ENCODE data around the gene SKIDA1.

SKIDA1 gene

GRCh38 chr10:21507150-21507549, 18.3 kb downstream of the SKIDA1 start:
- Histone ChIP-seq H3K4me3 (ENCODE audit: low read length) (no peak overlapping the region), H3K9me3 (ENCODE audit: control insufficient read depth, low read length) (no peaks in the 10 kb centered on the region), H3K36me3 (ENCODE audit: control insufficient read depth, insufficient read depth, low read length, severe bottlenecking) (no peaks in the 10 kb centered on the region), H3K4me1 (ENCODE audit: control insufficient read depth, insufficient read depth, low read length) (no peaks in the 10 kb centered on the region), H3K27me3 (replicated peaks; ENCODE audit: control insufficient read depth, insufficient read depth, low read length) (no peaks in the 10 kb centered on the region), H3K9ac (ENCODE audit: low read length) (no peak overlapping the region)
- no peak for DNase-seq (ENCODE audit: low read depth)

DNA sequence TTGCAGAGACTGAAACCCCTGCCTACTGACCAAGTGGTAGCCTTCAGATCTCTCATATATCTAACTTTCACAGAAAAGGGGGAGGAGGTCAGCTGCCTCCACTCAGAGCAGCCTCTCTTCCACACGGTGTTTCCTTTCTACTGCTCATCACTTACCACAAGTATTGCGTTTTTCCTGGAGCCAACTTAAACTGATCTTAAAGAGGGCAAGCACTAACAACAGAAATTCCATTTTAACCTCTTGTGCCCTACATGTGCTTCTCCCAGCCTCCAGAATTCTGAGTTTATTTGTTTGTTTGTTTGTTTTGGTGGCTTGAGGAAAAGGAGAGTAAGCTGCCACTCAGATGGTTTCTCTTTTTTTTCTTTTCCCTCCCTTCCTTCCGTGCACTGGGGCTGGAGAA, 19.1 kb downstream of the SKIDA1 start:
- Histone ChIP-seq H3K4me3 (ENCODE audit: low read length) (no peak overlapping the region), H3K36me3 (ENCODE audit: control insufficient read depth, insufficient read depth, low read length, severe bottlenecking) (no peaks in the 10 kb centered on the region), H3K27me3 (replicated peaks; ENCODE audit: control insufficient read depth, insufficient read depth, low read length) (no peaks in the 10 kb centered on the region), H3K4me1 (ENCODE audit: control insufficient read depth, insufficient read depth, low read length) (no peaks in the 10 kb centered on the region), H3K9ac (ENCODE audit: low read length) (no peak overlapping the region), H3K9me3 (ENCODE audit: control insufficient read depth, low read length) (no peaks in the 10 kb centered on the region)
- DNase-seq (ENCODE audit: low read depth), result no peak

DNA sequence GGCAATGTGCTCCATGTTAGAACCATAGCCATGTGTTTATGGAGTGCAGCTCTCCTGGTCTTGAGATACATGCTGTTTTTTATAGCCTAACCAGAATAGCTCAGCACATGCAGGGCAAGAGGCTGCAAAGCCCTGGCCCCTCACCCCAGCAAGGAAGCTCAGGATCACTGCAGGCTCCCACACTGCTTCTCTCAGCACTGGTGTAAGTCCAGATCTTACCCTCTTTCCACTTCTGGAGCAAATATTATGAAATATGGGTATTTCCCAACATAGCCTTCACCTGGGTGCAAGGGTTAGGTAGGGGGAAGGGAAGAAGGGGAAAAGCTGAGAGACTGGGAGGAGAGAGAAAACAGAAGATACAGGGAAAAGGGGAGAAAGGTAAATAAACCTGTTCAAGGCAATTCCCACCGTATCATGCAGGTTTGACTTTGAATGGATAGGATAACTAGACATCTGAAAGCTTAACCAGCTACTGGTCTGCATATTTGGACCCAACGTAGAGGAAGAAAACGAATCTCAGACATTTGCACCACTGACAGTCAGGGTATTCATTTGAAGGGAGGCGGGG, 19.7 kb downstream of the SKIDA1 start:
- no peaks in the 10 kb centered on the region for H3K36me3 ChIP-seq (ENCODE audit: control insufficient read depth, insufficient read depth, low read length, severe bottlenecking)
- H3K27me3 ChIP-seq (replicated peaks; ENCODE audit: control insufficient read depth, insufficient read depth, low read length), result no peaks in the 10 kb centered on the region
- no peak for DNase-seq (ENCODE audit: low read depth)
- H3K4me1 ChIP-seq (ENCODE audit: control insufficient read depth, insufficient read depth, low read length), result no peaks in the 10 kb centered on the region
- no peaks in the 10 kb centered on the region for H3K9me3 ChIP-seq (ENCODE audit: control insufficient read depth, low read length)
- H3K4me3 ChIP-seq (ENCODE audit: low read length), result no peak overlapping the region
- no peak overlapping the region for H3K9ac ChIP-seq (ENCODE audit: low read length)

- H3K9me3 ChIP-seq (ENCODE audit: control insufficient read depth, low read length), result no peaks in the 10 kb centered on the region
- H3K4me1 ChIP-seq (ENCODE audit: control insufficient read depth, insufficient read depth, low read length), result no peaks in the 10 kb centered on the region
- no peak overlapping the region for H3K4me3 ChIP-seq (ENCODE audit: low read length)
- DNase-seq (ENCODE audit: low read depth), result no peak
- no peaks in the 10 kb centered on the region for H3K27me3 ChIP-seq (replicated peaks; ENCODE audit: control insufficient read depth, insufficient read depth, low read length)
- no peaks in the 10 kb centered on the region for H3K36me3 ChIP-seq (ENCODE audit: control insufficient read depth, insufficient read depth, low read length, severe bottlenecking)
- H3K9ac ChIP-seq (ENCODE audit: low read length), result no peak overlapping the region
Observed at GRCh38 chr10:21503542-21503941, 21.9 kb downstream of the SKIDA1 start.

DNA sequence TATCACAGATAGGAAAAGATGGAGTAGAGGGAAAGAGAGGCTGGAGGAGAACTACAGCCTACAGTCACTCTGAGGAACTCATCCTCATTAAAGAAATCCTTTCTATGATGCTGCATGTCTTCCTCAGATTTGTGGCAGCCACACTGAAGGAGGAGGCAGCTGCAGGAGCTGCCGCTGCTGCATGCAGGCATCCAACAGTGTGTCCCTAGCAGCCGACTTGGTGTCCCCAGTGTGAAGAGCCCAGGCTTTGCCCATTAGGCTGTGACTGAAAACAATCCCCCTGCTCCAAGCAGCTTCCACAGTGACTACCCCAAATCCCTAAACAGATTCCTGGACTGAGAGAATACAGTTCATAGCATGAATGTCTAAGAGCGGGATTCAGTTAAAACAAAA, 23.1 kb downstream of the SKIDA1 start:
- H3K9me3 ChIP-seq (ENCODE audit: control insufficient read depth, low read length), result no peaks in the 10 kb centered on the region
- H3K27me3 ChIP-seq (replicated peaks; ENCODE audit: control insufficient read depth, insufficient read depth, low read length), result no peaks in the 10 kb centered on the region
- no peaks in the 10 kb centered on the region for H3K36me3 ChIP-seq (ENCODE audit: control insufficient read depth, insufficient read depth, low read length, severe bottlenecking)
- H3K4me3 ChIP-seq (ENCODE audit: low read length), result no peak overlapping the region
- H3K9ac ChIP-seq (ENCODE audit: low read length), result no peak overlapping the region
- no peaks in the 10 kb centered on the region for H3K4me1 ChIP-seq (ENCODE audit: control insufficient read depth, insufficient read depth, low read length)
- DNase-seq (ENCODE audit: low read depth), result no peak

DNA sequence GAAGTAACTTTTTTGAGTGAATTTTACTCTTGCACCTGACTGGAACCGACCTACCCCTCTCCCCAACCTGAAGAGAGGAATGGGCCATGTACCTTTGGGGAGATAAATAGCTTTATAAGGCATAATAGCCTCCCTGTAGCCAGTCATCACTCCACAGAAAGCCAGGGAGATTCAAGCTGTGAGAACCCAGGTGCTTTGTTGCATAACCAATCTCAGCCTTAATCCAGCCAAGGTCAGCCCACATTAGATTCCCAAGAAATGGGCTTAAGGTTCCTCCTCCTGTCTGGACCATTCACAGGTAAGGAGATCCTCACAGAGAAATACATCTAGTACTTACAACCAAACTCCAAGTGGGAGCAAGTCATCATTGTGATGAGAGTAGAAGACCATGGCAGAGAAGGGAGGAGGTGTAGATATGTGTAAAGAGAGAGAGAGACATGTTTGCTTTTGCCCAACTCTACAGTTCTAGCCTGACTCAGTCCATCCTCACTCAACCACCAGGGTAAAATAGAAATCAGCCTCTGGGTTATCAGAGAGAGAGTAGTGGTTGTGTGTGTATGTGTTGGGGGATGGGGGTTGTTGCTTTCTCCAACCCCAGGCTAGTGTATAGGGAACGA, 23.6 kb downstream of the SKIDA1 start:
- no peaks in the 10 kb centered on the region for H3K9me3 ChIP-seq (ENCODE audit: control insufficient read depth, low read length)
- H3K27me3 ChIP-seq (replicated peaks; ENCODE audit: control insufficient read depth, insufficient read depth, low read length), result no peaks in the 10 kb centered on the region
- H3K9ac ChIP-seq (ENCODE audit: low read length), result no peak overlapping the region
- no peak overlapping the region for H3K4me3 ChIP-seq (ENCODE audit: low read length)
- no peak for DNase-seq (ENCODE audit: low read depth)
- H3K36me3 ChIP-seq (ENCODE audit: control insufficient read depth, insufficient read depth, low read length, severe bottlenecking), result no peaks in the 10 kb centered on the region
- H3K4me1 ChIP-seq (ENCODE audit: control insufficient read depth, insufficient read depth, low read length), result no peaks in the 10 kb centered on the region

DNA sequence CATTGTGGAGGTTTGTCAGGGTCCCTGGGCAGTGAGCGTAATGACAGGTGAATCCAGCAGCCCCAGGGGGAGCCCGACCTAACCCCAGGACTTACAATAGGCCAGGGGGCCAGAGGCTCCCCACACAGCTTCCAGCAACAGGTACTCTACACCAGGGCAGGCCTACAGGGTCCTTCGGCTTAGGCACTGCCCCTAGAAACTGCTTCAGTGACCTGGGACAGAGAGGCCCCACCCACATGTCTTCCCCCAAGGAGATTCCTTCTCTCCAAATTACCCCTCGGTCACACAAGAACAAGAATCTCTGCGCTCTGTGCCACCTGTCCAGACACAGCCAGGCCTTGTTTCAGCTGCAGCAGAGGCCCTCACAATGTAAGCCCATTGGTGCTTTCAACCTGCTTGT, 24.4 kb downstream of the SKIDA1 start:
- no peak overlapping the region for H3K4me3 ChIP-seq (ENCODE audit: low read length)
- H3K27me3 ChIP-seq (replicated peaks; ENCODE audit: control insufficient read depth, insufficient read depth, low read length), result no peaks in the 10 kb centered on the region
- H3K9ac ChIP-seq (ENCODE audit: low read length), result no peak overlapping the region
- H3K9me3 ChIP-seq (ENCODE audit: control insufficient read depth, low read length), result no peaks in the 10 kb centered on the region
- no peaks in the 10 kb centered on the region for H3K36me3 ChIP-seq (ENCODE audit: control insufficient read depth, insufficient read depth, low read length, severe bottlenecking)
- H3K4me1 ChIP-seq (ENCODE audit: control insufficient read depth, insufficient read depth, low read length), result no peaks in the 10 kb centered on the region
- DNase-seq (ENCODE audit: low read depth), result no peak

GRCh38 chr10:21500578-21500910, 24.9 kb downstream of the SKIDA1 start:
- Histone ChIP-seq H3K4me3 (ENCODE audit: low read length) (no peak overlapping the region), H3K9me3 (ENCODE audit: control insufficient read depth, low read length) (no peaks in the 10 kb centered on the region), H3K4me1 (ENCODE audit: control insufficient read depth, insufficient read depth, low read length) (no peaks in the 10 kb centered on the region), H3K36me3 (ENCODE audit: control insufficient read depth, insufficient read depth, low read length, severe bottlenecking) (no peaks in the 10 kb centered on the region), H3K27me3 (replicated peaks; ENCODE audit: control insufficient read depth, insufficient read depth, low read length) (no peaks in the 10 kb centered on the region), H3K9ac (ENCODE audit: low read length) (no peak overlapping the region)
- DNase-seq (ENCODE audit: low read depth), result no peak

GRCh38 chr10:21499701-21500577, 25.5 kb downstream of the SKIDA1 start:
- H3K36me3 ChIP-seq (ENCODE audit: control insufficient read depth, insufficient read depth, low read length, severe bottlenecking), result no peaks in the 10 kb centered on the region
- H3K4me3 ChIP-seq (ENCODE audit: low read length), result no peak overlapping the region
- no peaks in the 10 kb centered on the region for H3K9me3 ChIP-seq (ENCODE audit: control insufficient read depth, low read length)
- DNase-seq (ENCODE audit: low read depth), result no peak
- H3K9ac ChIP-seq (ENCODE audit: low read length), result no peak overlapping the region
- no peaks in the 10 kb centered on the region for H3K4me1 ChIP-seq (ENCODE audit: control insufficient read depth, insufficient read depth, low read length)
- no peaks in the 10 kb centered on the region for H3K27me3 ChIP-seq (replicated peaks; ENCODE audit: control insufficient read depth, insufficient read depth, low read length)

- Histone ChIP-seq H3K9ac (ENCODE audit: low read length) (no peak overlapping the region), H3K36me3 (ENCODE audit: control insufficient read depth, insufficient read depth, low read length, severe bottlenecking) (no peaks in the 10 kb centered on the region), H3K27me3 (replicated peaks; ENCODE audit: control insufficient read depth, insufficient read depth, low read length) (no peaks in the 10 kb centered on the region), H3K4me1 (ENCODE audit: control insufficient read depth, insufficient read depth, low read length) (peaks cover 3% of the 10 kb centered on the region), H3K9me3 (ENCODE audit: control insufficient read depth, low read length) (no peaks in the 10 kb centered on the region), H3K4me3 (ENCODE audit: low read length) (no peak overlapping the region)
- no peak for DNase-seq (ENCODE audit: low read depth)
Observed at GRCh38 chr10:21498986-21499385, 26.5 kb downstream of the SKIDA1 start.

- Histone ChIP-seq H3K4me3 (ENCODE audit: low read length) (no peak overlapping the region), H3K9me3 (ENCODE audit: control insufficient read depth, low read length) (no peaks in the 10 kb centered on the region), H3K9ac (ENCODE audit: low read length) (no peak overlapping the region), H3K4me1 (ENCODE audit: control insufficient read depth, insufficient read depth, low read length) (peaks cover 3% of the 10 kb centered on the region), H3K27me3 (replicated peaks; ENCODE audit: control insufficient read depth, insufficient read depth, low read length) (no peaks in the 10 kb centered on the region), H3K36me3 (ENCODE audit: control insufficient read depth, insufficient read depth, low read length, severe bottlenecking) (no peaks in the 10 kb centered on the region)
- no peak for DNase-seq (ENCODE audit: low read depth)
Observed at GRCh38 chr10:21498377-21498776, 27.1 kb downstream of the SKIDA1 start.
